ENCODE results near the gene SSR2.
"Not testable (repeated sequence)": the region's sequence is repeated elsewhere in the genome, so short reads cannot be mapped to it uniquely, and the experiment has no call there.

The SSR2 gene

GRCh38 chr1:156048663-156049258 lies 28.0 kb upstream of the SSR2 start:
- DNase-seq (ENCODE audit: low read depth): no peak

GRCh38 chr1:156045076-156045475 lies 24.3 kb upstream of the SSR2 start:
- no peak for DNase-seq (ENCODE audit: low read depth)

- DNase-seq (ENCODE audit: low read depth): no peak
Observed at GRCh38 chr1:156042828-156043227, 22.1 kb upstream of the SSR2 start.

GRCh38 chr1:156034991-156035390 lies 14.2 kb upstream of the SSR2 start:
- not testable (repeated sequence) for DNase-seq (ENCODE audit: low read depth)

GRCh38 chr1:156033011-156033410 lies 12.3 kb upstream of the SSR2 start:
- no peak for DNase-seq (ENCODE audit: low read depth)

- DNase-seq (ENCODE audit: low read depth): no peak
Observed at GRCh38 chr1:156026588-156026987, 5.8 kb upstream of the SSR2 start.

GRCh38 chr1:156025876-156026275 lies 5.1 kb upstream of the SSR2 start:
- DNase-seq (ENCODE audit: low read depth): no peak

- DNase-seq (ENCODE audit: low read depth): no peak
Observed at GRCh38 chr1:156024801-156025200, 4.0 kb upstream of the SSR2 start.

GRCh38 chr1:156021954-156022353 lies 1.2 kb upstream of the SSR2 start:
- no peak for DNase-seq (ENCODE audit: low read depth)

GRCh38 chr1:156021093-156021428 lies 310 bp upstream of the SSR2 start:
- DNase-seq (ENCODE audit: low read depth): no peak

- DNase-seq (ENCODE audit: low read depth): no peak
Observed at GRCh38 chr1:156019946-156020292, 832 bp downstream of the SSR2 start.

GRCh38 chr1:156014829-156015228 lies 5.9 kb downstream of the SSR2 start:
- no peak for DNase-seq (ENCODE audit: low read depth)

GRCh38 chr1:156012051-156012817 lies 8.5 kb downstream of the SSR2 start:
- no peak for DNase-seq (ENCODE audit: low read depth)

GRCh38 chr1:156009404-156009803 lies 11.3 kb downstream of the SSR2 start:
- DNase-seq (ENCODE audit: low read depth): no peak

- DNase-seq (ENCODE audit: low read depth): no peak
Observed at GRCh38 chr1:156006666-156007376, 13.9 kb downstream of the SSR2 start.

- no peak for DNase-seq (ENCODE audit: low read depth)
Observed at GRCh38 chr1:156004843-156005584, 15.7 kb downstream of the SSR2 start.

GRCh38 chr1:156003923-156004188 lies 16.9 kb downstream of the SSR2 start:
- no peak for DNase-seq (ENCODE audit: low read depth)

- DNase-seq (ENCODE audit: low read depth): no peak
Observed at GRCh38 chr1:156002188-156002911, 18.4 kb downstream of the SSR2 start.

GRCh38 chr1:156001662-156002171 lies 19.0 kb downstream of the SSR2 start:
- no peak for DNase-seq (ENCODE audit: low read depth)

- DNase-seq (ENCODE audit: low read depth): no peak
Observed at GRCh38 chr1:156001021-156001661, 19.6 kb downstream of the SSR2 start.

GRCh38 chr1:155999964-156000363 lies 20.8 kb downstream of the SSR2 start:
- no peak for DNase-seq (ENCODE audit: low read depth)

- no peak for DNase-seq (ENCODE audit: low read depth)
Observed at GRCh38 chr1:155996166-155996565, 24.6 kb downstream of the SSR2 start.

Data from stimulated activated CD8-positive, alpha-beta memory T cell treated with anti-CD3 and anti-CD28 coated beads, Interleukin-12 subunit alpha, Interleukin-12 subunit beta, amount 100 ng/mL, for 4 hours (primary cell).